GM23338 (cell line): ENCODE results near the gene DPH7. TPM values are rescaled to one million over a fixed set of nuclear protein-coding genes. Genes with fewer than 3 reads are reported as not detected.
"Not testable (repeated sequence)": the region's sequence is repeated elsewhere in the genome, so short reads cannot be mapped to it uniquely, and the experiment has no call there.

Experiments
- ATAC-seq: fragments of 200-7000 bp; cut with Tn5 transposase; 3 replicates; pipeline ENCODE4 v1.9.1; 2020
- DNase-seq: peaks from one replicate; pipeline ENCODE4 v3.0.0-alpha.2; 2015; ENCODE audit warnings: low spot score
- H2AFZ ChIP-seq: fragments of 200-600 bp; sonication (generic); 2 replicates; pipeline ENCODE4 v1.8.0; 2016; ENCODE audit warnings: antibody characterized with exemption, mild to moderate bottlenecking, moderate library complexity
- H3F3A ChIP-seq: fragments of 200-600 bp; sonication (generic); replicated peaks from 2 replicates; pipeline ENCODE4 v1.8.0; 2017; ENCODE audit warnings: antibody characterized with exemption, mixed run types, low read depth
- H3K27ac ChIP-seq: fragments of 200-600 bp; sonication (generic); 2 replicates; pipeline ENCODE4 v1.6.1; 2016; ENCODE audit warnings: low read depth
- H3K27me3 ChIP-seq: fragments of 200-600 bp; sonication (generic); 2 replicates; pipeline ENCODE4 v1.8.0; 2016; ENCODE audit warnings: mild to moderate bottlenecking, mixed run types, moderate library complexity; ENCODE audit not compliant: insufficient read depth
- H3K36me3 ChIP-seq: fragments of 200-600 bp; sonication (generic); 2 replicates; pipeline ENCODE4 v1.8.0; 2016; ENCODE audit warnings: mild to moderate bottlenecking; ENCODE audit not compliant: insufficient read depth
- H3K4me1 ChIP-seq: fragments of 200-600 bp; sonication (generic); 2 replicates; pipeline ENCODE4 v1.8.0; 2016; ENCODE audit warnings: mild to moderate bottlenecking, moderate library complexity; ENCODE audit not compliant: insufficient read depth
- H3K4me2 ChIP-seq: fragments of 200-600 bp; sonication (generic); 2 replicates; pipeline ENCODE4 v1.7.1; 2017; ENCODE audit warnings: mixed run types
- H3K4me3 ChIP-seq: fragments of 200-600 bp; sonication (generic); 2 replicates; pipeline ENCODE4 v1.6.1; 2016; ENCODE audit warnings: mixed run types
- H3K79me2 ChIP-seq: fragments of 200-600 bp; sonication (generic); replicated peaks from 2 replicates; pipeline ENCODE4 v1.8.0; 2017; ENCODE audit warnings: mild to moderate bottlenecking; ENCODE audit not compliant: insufficient read depth
- H3K9me2 ChIP-seq: fragments of 200-600 bp; sonication (generic); 2 replicates; pipeline ENCODE4 v1.8.0; 2017; ENCODE audit not compliant: insufficient read depth
- H4K20me1 ChIP-seq: fragments of 200-600 bp; sonication (generic); replicated peaks from 2 replicates; pipeline ENCODE4 v1.8.0; 2017; ENCODE audit warnings: mild to moderate bottlenecking; ENCODE audit not compliant: insufficient read depth
- H3K27ac Mint-ChIP-seq: 2 replicates; pipeline ENCODE4 v1.8.0; 2020; ENCODE audit warnings: inconsistent platforms, mild to moderate bottlenecking, moderate library complexity, mixed read lengths
- H3K27me3 Mint-ChIP-seq: 3 replicates; pipeline ENCODE4 v1.8.0; 2022; ENCODE audit warnings: low read depth, mild to moderate bottlenecking, moderate library complexity, mixed read lengths, inconsistent platforms; ENCODE audit not compliant: insufficient read depth, poor library complexity
- H3K36me3 Mint-ChIP-seq: 3 replicates; pipeline ENCODE4 v1.8.0; 2021; ENCODE audit warnings: low read depth, mild to moderate bottlenecking, inconsistent platforms, moderate library complexity, mixed read lengths
- H3K4me1 Mint-ChIP-seq: 3 replicates; pipeline ENCODE4 v1.8.0; 2020; ENCODE audit warnings: mild to moderate bottlenecking, inconsistent platforms, mixed read lengths
- H3K4me3 Mint-ChIP-seq: 3 replicates; pipeline ENCODE4 v1.8.0; 2021; ENCODE audit warnings: moderate library complexity, mild to moderate bottlenecking, inconsistent platforms, mixed read lengths
- H3K9me3 Mint-ChIP-seq: 3 replicates; pipeline ENCODE4 v1.8.0; 2020; ENCODE audit warnings: moderate library complexity, mild to moderate bottlenecking, inconsistent platforms, mixed read lengths
- ETS1 ChIP-seq: IDR thresholded peaks from 2 replicates; pipeline ENCODE4 v1.6.1; 2016; ENCODE audit warnings: antibody characterized with exemption
- STAT1 ChIP-seq: IDR thresholded peaks from one replicate; pipeline ENCODE4 v1.6.1; 2016; ENCODE audit warnings: antibody characterized with exemption; ENCODE audit not compliant: unreplicated experiment
- ZNF331 ChIP-seq: fragments of 250-450 bp; sonication (Bioruptor Pico); IDR thresholded peaks from 2 replicates; pipeline ENCODE4 v1.5.0; 2020; ENCODE audit warnings: low read depth, mild to moderate bottlenecking, moderate library complexity
- polyA plus RNA-seq: library from polyadenylated mRNA; unstranded; fragments of >200 nt; fragmentation: Nextera tagmentation; extraction: Ambion mirVana; gene quantifications from 2 replicates; pipeline ENCODE4 v1.2.1, GENCODE V29; 2016
- total RNA-seq: library from RNA; depleted of rRNA; stranded (reverse); fragments of >200 nt; shearing (Covaris generic); gene quantifications from 2 replicates; pipeline ENCODE4 v1.2.3, GENCODE V29; 2014
- TF ChIP-seq, protein P1 (sequence below), 2 experiments: fragments of 200-600 bp in 1 of 2; sonication (generic) in 1 of 2; conservative IDR thresholded peaks; 2 replicates each; pipeline versions ENCODE4 v1.5.1 to v1.6.1; 2016 to 2017; ENCODE audit warnings: antibody characterized with exemption in 2 of 2, low read depth in 2 of 2, mild to moderate bottlenecking in 2 of 2, moderate library complexity in 1 of 2
- TF ChIP-seq, protein P2 (sequence below): IDR thresholded peaks from one replicate; pipeline ENCODE4 v1.6.1; 2018; ENCODE audit warnings: antibody characterized with exemption; ENCODE audit not compliant: unreplicated experiment

DPH7 gene
- total and polyA plus RNA-seq, 2 experiments from 2014 or later = 44.5 to 68.8 TPM

DNA sequence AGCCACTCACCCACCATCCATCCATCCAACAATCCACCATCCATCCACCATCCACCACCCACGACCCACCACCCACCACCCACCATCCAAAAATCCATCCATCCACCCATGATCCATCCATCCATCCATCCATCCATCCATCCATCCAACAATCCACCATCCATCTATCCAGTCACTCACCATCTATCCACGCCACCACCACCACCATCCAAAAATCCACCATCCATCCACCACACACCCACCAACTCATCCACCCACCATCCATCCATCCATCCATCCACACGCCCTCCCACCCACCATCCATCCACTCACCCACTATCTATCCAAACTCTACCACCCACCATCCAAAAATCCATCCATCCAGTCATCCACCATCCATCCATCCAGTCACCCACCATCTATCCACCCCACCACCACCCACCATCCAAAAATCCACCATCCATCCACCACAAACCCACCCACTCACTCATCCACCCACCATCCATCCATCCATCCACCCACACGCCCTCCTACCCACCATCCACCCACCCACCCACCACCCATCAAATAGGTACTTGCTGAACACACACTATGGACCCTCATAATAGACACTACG is 9.0 kb downstream of the DPH7 start (continued):
- TF ChIP-seq ETS1 = no peak
- TF ChIP-seq STAT1 = no peak
- TF ChIP-seq, protein P1, sequence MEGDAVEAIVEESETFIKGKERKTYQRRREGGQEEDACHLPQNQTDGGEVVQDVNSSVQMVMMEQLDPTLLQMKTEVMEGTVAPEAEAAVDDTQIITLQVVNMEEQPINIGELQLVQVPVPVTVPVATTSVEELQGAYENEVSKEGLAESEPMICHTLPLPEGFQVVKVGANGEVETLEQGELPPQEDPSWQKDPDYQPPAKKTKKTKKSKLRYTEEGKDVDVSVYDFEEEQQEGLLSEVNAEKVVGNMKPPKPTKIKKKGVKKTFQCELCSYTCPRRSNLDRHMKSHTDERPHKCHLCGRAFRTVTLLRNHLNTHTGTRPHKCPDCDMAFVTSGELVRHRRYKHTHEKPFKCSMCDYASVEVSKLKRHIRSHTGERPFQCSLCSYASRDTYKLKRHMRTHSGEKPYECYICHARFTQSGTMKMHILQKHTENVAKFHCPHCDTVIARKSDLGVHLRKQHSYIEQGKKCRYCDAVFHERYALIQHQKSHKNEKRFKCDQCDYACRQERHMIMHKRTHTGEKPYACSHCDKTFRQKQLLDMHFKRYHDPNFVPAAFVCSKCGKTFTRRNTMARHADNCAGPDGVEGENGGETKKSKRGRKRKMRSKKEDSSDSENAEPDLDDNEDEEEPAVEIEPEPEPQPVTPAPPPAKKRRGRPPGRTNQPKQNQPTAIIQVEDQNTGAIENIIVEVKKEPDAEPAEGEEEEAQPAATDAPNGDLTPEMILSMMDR (conservative IDR thresholded peaks at IDR 0.05; ENCODE audit: low read depth in 2 of 2) = no peak

DNA sequence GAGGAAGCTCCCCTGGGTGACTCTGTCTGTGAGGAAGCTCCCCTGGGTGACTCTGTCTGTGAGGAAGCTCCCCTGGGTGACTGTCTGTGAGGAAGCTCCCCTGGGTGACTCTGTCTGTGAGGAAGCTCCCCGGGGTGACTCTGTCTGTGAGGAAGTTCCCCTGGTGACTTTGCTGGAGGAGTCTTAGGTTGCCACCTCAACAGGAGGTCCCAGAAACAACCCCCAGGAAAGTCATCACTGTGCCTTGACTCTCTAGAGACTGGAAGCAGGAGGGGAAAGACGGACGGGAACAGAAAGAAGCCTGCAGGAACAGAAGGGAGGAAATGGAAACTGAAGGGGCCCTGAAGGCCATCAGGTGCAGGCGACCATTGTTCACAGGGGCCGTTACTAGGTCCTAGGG is 10.3 kb downstream of the DPH7 start:
- not testable (repeated sequence) for H3K27ac Mint-ChIP-seq, H3K4me1 ChIP-seq, H2AFZ ChIP-seq, H3F3A ChIP-seq, H3K27ac ChIP-seq, H3K79me2 ChIP-seq, H3K9me2 ChIP-seq, H3K9me3 Mint-ChIP-seq, H3K4me3 Mint-ChIP-seq, H3K4me3 ChIP-seq, H3K27me3 Mint-ChIP-seq, H3K4me2 ChIP-seq, H3K27me3 ChIP-seq, H3K4me1 Mint-ChIP-seq, DNase-seq, ATAC-seq
- peaks cover 15% of the 10 kb centered on the region for H3K36me3 ChIP-seq
- peaks cover 12% of the 10 kb centered on the region for H4K20me1 ChIP-seq
- peaks cover 49% of the 10 kb centered on the region for H3K36me3 Mint-ChIP-seq

- no peaks in the 10 kb centered on the region for H3K9me2 ChIP-seq
- H3K27me3 ChIP-seq = no peaks in the 10 kb centered on the region
- H3K27ac Mint-ChIP-seq = no peak overlapping the region
- TF ChIP-seq, protein P1 (conservative IDR thresholded peaks at IDR 0.05; ENCODE audit: low read depth in 2 of 2) = 0 out of 4 replicates have a peak, but pooled peaks of 1 of the 2 experiments have one; percentile 8
- TF ChIP-seq STAT1 = no peak
- TF ChIP-seq, protein P2, sequence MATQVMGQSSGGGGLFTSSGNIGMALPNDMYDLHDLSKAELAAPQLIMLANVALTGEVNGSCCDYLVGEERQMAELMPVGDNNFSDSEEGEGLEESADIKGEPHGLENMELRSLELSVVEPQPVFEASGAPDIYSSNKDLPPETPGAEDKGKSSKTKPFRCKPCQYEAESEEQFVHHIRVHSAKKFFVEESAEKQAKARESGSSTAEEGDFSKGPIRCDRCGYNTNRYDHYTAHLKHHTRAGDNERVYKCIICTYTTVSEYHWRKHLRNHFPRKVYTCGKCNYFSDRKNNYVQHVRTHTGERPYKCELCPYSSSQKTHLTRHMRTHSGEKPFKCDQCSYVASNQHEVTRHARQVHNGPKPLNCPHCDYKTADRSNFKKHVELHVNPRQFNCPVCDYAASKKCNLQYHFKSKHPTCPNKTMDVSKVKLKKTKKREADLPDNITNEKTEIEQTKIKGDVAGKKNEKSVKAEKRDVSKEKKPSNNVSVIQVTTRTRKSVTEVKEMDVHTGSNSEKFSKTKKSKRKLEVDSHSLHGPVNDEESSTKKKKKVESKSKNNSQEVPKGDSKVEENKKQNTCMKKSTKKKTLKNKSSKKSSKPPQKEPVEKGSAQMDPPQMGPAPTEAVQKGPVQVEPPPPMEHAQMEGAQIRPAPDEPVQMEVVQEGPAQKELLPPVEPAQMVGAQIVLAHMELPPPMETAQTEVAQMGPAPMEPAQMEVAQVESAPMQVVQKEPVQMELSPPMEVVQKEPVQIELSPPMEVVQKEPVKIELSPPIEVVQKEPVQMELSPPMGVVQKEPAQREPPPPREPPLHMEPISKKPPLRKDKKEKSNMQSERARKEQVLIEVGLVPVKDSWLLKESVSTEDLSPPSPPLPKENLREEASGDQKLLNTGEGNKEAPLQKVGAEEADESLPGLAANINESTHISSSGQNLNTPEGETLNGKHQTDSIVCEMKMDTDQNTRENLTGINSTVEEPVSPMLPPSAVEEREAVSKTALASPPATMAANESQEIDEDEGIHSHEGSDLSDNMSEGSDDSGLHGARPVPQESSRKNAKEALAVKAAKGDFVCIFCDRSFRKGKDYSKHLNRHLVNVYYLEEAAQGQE = no peak
- no peak for TF ChIP-seq ZNF331 (CRISPR knock-in tag)
- H3K9me3 Mint-ChIP-seq = no peaks in the 10 kb centered on the region; the same call in 2 of the 3 replicates
- H3K4me2 ChIP-seq = no peak overlapping the region
- H3K4me1 ChIP-seq = no peaks in the 10 kb centered on the region
- no peak overlapping the region for H3K27ac ChIP-seq
- peaks cover 9% of the 10 kb centered on the region for H4K20me1 ChIP-seq
- H3K4me3 ChIP-seq = no peak overlapping the region
- no peak overlapping the region; the same call in 2 of the 3 replicates for H3K4me3 Mint-ChIP-seq
- 0 out of 2 replicates have a peak, but pooled peaks cover 5% of the 10 kb centered on the region for H3K79me2 ChIP-seq
- H3K27me3 Mint-ChIP-seq = peaks cover 11% of the 10 kb centered on the region
- H3K4me1 Mint-ChIP-seq = no peaks in the 10 kb centered on the region
- peaks cover 7% of the 10 kb centered on the region for H3F3A ChIP-seq
- ATAC-seq (no peak), DNase-seq (no peak)
- H3K36me3 Mint-ChIP-seq = peaks cover 58% of the 10 kb centered on the region
- peaks cover 7% of the 10 kb centered on the region; the same call in 1 of the 2 replicates for H3K36me3 ChIP-seq
- H2AFZ ChIP-seq = no peak overlapping the region
Measured at GRCh38 chr9:137564817-137565411, 13.8 kb downstream of the DPH7 start.
